BJ (cell line): ENCODE data around the gene KRTAP10-9. TPM values are rescaled to one million over a fixed set of nuclear protein-coding genes. Genes with fewer than 3 reads are reported as not detected.
"Not testable (repeated sequence)": the region's sequence is repeated elsewhere in the genome, so short reads cannot be mapped to it uniquely, and the experiment has no call there.

Source experiments
- CTCF ChIA-PET: fragments of 350-600 bp; formaldehyde crosslinking; extraction: SDS; loops from one replicate; lab custom pipeline; 2021; ENCODE audit warnings: antibody characterized with exemption, inconsistent platforms; lab: Yijun Ruan, JAX
- POLR2A ChIA-PET: fragments of 300-600 bp; sonication (Branson Sonifier 250); formaldehyde crosslinking; extraction: SDS; loops from one replicate; lab custom pipeline; 2021; ENCODE audit warnings: antibody characterized with exemption; lab: Charles Lee
- DNase-seq: peaks from one replicate; pipeline ENCODE4 v3.0.0-alpha.2; 2011; ENCODE audit warnings: low read depth
- H3K27me3 ChIP-seq: 2 replicates; pipeline ENCODE4 v1.6.0; 2011; ENCODE audit warnings: low read length; ENCODE audit not compliant: control insufficient read depth, insufficient read depth
- H3K36me3 ChIP-seq: 2 replicates; pipeline ENCODE4 v1.5.1; 2011; ENCODE audit warnings: low read length; ENCODE audit not compliant: control insufficient read depth, insufficient read depth
- H3K4me3 ChIP-seq: 2 replicates; pipeline ENCODE4 v1.5.1; 2011; ENCODE audit warnings: low read depth, mild to moderate bottlenecking, control low read depth, low read length
- polyA plus RNA-seq: library from polyadenylated mRNA; depleted of rRNA; stranded (reverse); fragments of >200 nt; gene quantifications from 2 replicates; pipeline ENCODE4 v1.2.3, GENCODE V29; 2011
- TF ChIP-seq, protein P1 (sequence below): IDR thresholded peaks from 2 replicates; pipeline ENCODE4 v1.5.1; 2011; ENCODE audit warnings: low read depth, mild to moderate bottlenecking, control low read depth, inconsistent platforms, low read length, moderate library complexity; ENCODE audit not compliant: insufficient read depth

KRTAP10-9 gene
- polyA plus RNA-seq, 1 experiment, result not detected

DNA sequence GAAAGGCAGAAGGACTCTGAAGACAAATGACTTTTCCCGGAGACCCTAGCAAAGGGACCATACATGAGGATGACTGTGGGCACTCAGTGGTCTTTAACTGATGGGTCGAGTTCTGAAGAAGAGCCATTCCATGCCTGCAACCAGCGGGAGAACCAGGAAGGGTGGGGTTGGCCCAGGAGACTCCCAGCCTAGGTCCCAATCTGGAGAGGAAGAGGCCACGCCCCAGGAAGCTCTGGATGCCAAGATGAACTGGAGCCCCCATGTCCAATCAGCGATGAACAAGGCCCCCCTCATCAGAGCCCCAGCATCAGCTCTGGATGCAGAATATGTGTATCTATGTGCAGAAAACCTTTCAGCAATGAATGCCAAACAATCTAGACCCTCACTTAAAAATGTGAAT, 13.9 kb downstream of the KRTAP10-9 start:
- no peak overlapping the region for H3K4me3 ChIP-seq
- ChIA-PET POLR2A (no interaction called here), CTCF (no interaction called here)
- no peaks in the 10 kb centered on the region for H3K36me3 ChIP-seq
- no peaks in the 10 kb centered on the region for H3K27me3 ChIP-seq
- TF ChIP-seq, protein P1, sequence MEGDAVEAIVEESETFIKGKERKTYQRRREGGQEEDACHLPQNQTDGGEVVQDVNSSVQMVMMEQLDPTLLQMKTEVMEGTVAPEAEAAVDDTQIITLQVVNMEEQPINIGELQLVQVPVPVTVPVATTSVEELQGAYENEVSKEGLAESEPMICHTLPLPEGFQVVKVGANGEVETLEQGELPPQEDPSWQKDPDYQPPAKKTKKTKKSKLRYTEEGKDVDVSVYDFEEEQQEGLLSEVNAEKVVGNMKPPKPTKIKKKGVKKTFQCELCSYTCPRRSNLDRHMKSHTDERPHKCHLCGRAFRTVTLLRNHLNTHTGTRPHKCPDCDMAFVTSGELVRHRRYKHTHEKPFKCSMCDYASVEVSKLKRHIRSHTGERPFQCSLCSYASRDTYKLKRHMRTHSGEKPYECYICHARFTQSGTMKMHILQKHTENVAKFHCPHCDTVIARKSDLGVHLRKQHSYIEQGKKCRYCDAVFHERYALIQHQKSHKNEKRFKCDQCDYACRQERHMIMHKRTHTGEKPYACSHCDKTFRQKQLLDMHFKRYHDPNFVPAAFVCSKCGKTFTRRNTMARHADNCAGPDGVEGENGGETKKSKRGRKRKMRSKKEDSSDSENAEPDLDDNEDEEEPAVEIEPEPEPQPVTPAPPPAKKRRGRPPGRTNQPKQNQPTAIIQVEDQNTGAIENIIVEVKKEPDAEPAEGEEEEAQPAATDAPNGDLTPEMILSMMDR, result no peak
- DNase-seq, result no peak

DNA sequence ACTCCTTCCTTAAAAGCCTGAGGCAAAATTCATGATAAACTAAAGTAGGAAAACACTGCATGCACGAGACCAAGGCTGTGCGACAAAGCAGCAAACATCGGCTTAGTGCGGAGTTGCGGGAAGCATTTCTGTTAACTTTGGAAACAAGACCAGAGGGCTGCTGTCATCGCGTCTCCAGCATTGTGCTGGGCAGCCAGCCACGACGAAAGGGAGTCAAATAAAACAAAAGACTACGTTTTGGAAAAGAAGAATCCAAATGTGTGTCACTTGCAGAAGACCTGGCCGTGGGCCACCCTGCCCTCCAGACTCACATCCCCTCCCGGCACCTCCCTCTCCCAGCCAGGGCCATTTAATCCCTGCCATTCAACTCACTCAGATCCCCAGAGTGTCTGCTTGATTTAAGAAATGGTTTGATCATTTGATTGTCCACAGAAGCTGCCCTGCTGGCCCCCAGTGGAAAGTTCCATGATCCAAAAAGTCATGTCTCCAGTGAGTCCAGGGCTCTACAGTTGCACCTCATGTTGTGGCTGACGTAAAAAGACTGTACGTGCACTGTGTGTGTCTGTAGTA, 16.9 kb downstream of the KRTAP10-9 start:
- ChIA-PET POLR2A (no interaction called here), CTCF (no interaction called here)
- TF ChIP-seq, protein P1, result no peak
- H3K4me3 ChIP-seq, result no peak overlapping the region
- no peaks in the 10 kb centered on the region for H3K36me3 ChIP-seq
- no peaks in the 10 kb centered on the region for H3K27me3 ChIP-seq
- DNase-seq, result no peak

DNA sequence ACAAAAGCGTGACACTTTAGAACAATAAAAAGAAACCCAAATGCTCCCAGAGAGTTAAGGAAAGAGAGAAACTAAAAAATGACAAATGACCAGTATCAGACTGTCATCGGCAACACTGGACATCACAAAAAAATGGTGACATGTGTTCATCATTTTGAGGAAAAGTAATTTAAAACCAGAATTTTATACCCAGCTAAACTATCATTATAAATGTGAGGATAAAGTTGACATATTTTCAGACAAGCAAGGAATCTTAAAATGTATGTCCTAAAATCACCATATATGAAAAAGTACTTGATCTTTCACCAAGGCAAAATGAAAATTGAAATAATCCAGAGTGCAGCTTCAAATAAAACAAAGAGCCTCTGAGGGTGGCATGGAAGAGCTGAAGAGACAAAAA, 18.0 kb downstream of the KRTAP10-9 start:
- TF ChIP-seq, protein P1, result no peak

DNA sequence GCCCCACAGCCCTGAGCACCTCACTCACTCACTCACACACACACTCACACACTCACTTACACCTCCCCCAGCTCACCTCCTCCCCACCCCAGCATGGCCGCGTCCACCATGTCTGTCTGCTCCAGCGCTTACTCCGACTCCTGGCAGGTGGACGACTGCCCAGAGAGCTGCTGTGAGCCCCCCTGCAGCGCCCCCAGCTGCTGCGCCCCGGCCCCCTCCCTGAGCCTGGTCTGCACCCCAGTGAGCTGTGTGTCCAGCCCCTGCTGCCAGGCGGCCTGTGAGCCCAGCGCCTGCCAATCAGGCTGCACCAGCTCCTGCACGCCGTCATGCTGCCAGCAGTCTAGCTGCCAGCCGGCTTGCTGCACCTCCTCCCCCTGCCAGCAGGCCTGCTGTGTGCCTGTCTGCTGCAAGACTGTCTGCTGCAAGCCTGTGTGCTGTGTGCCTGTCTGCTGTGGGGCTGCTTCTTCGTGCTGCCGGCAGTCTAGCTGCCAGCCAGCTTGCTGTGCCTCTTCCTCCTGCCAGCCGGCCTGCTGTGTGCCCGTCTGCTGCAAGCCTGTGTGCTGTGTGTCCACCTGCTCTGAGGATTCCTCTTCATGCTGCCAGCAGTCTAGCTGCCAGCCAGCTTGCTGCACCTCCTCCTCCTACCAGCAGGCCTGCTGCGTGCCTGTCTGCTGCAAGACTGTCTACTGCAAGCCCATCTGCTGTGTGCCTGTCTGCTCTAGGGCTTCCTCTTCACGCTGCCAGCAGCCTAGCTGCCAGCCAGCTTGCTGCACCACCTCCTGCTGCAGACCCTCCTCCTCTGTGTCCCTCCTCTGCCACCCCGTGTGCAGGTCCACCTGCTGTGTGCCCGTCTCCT, 19.7 kb downstream of the KRTAP10-9 start, which contains the start of gene KRTAP10-11:
Gene KRTAP10-11 (plus strand): TSS at position 49 of the 856 bp plus-strand sequence. CDS start 45 bp downstream, at position 94.
- CTCF ChIA-PET, result interaction anchor here (0.6 kb wide), 1 partner anchor 89 kb away, joined by 3 read pairs; no protein-coding TSS in a partner anchor
- H3K27me3 ChIP-seq, DNase-seq, H3K36me3 ChIP-seq, H3K4me3 ChIP-seq, POLR2A ChIA-PET: not testable (repeated sequence)

More for the DNA sequence above, 18.0 kb downstream of the KRTAP10-9 start:
- H3K4me3 ChIP-seq, result no peak overlapping the region
- no peak for DNase-seq
- no peaks in the 10 kb centered on the region for H3K27me3 ChIP-seq
- POLR2A ChIA-PET, result no interaction called here
- CTCF ChIA-PET, result no interaction called here
- H3K36me3 ChIP-seq, result no peaks in the 10 kb centered on the region

DNA sequence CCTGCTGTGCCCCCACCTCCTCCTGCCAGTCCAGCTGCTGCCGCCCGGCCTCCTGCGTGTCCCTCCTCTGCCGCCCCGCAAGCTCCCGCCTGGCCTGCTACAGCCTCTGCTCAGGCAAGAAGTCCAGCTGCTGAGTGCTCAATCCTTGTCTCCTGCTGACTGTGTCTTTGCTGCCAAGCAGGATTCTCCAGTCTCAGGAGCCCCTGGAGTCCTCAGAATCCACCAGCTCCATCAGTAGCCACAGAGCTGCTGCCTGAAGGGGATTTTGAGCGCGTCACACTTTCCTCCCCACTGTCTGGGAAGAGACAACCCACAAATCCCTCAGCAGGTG, 20.3 kb downstream of the KRTAP10-9 start:
- ChIA-PET POLR2A (no interaction called here), CTCF (interaction anchor here (0.6 kb wide), 1 partner anchor 90 kb away, joined by 3 read pairs; no protein-coding TSS in a partner anchor)
- Histone ChIP-seq H3K27me3 (no peaks in the 10 kb centered on the region), H3K36me3 (no peaks in the 10 kb centered on the region), H3K4me3 (no peak overlapping the region)
- TF ChIP-seq, protein P1, result no peak
- DNase-seq, result no peak
